ENCODE data around the gene MAL. TPM values are rescaled to one million over a fixed set of nuclear protein-coding genes. Genes with fewer than 3 reads are reported as not detected.

The MAL gene
- total and polyA plus RNA-seq, 2 of the 8 experiments (the other 6 are each of a cell fraction or from before 2014, with no cell fraction given) = not detected

GRCh38 chr2:95007822-95008221 is 17.7 kb upstream of the MAL start:
- Histone ChIP-seq H2BK120ac (replicated peaks; ENCODE audit: low read depth, low read length) (no peak overlapping the region), H3K9me3 (ENCODE audit: insufficient read depth in 2 of 2, low read depth in 1 of 2, low read length in 1 of 2) (peaks cover 65 to 90% of the 10 kb centered on the region in 2 experiments)

More at GRCh38 chr2:95007822-95008221, 17.7 kb upstream of the MAL start:
- Histone ChIP-seq H4K20me1 (replicated peaks in 1 of 2; ENCODE audit: control insufficient read depth in 1 of 2, insufficient read depth in 2 of 2, low read length in 2 of 2) (no peaks in the 10 kb centered on the region), H3K79me2 (ENCODE audit: control insufficient read depth in 1 of 2, insufficient read depth in 2 of 2, low read length in 2 of 2) (no peaks in the 10 kb centered on the region), H4K91ac (replicated peaks; ENCODE audit: insufficient read length, low read length) (no peak overlapping the region), H3K4me3 (ENCODE audit: extremely low read depth in 1 of 4, insufficient read depth in 2 of 4, low read depth in 3 of 4, low read length in 4 of 4) (no peak overlapping the region), H2BK12ac (ENCODE audit: low read depth, low read length) (no peak overlapping the region), H3K4ac (replicated peaks; ENCODE audit: insufficient read length, low read depth, low read length) (no peak overlapping the region), H4K8ac (ENCODE audit: extremely low read depth, insufficient read depth, low read length) (no peak overlapping the region), H3K23ac (ENCODE audit: insufficient read length) (no peak overlapping the region), H2BK5ac (ENCODE audit: low read depth, low read length) (no peak overlapping the region), H2BK20ac (ENCODE audit: low read length) (no peak overlapping the region), H3K9ac (replicated peaks in 1 of 4; ENCODE audit: extremely low read depth in 1 of 4, low read depth in 3 of 4, low read length in 3 of 4) (no peak overlapping the region), H3K18ac (ENCODE audit: extremely low read depth, low read length) (no peak overlapping the region), H3K14ac (ENCODE audit: insufficient read length) (no peak overlapping the region), H3K36me3 (ENCODE audit: control insufficient read depth in 2 of 4, insufficient read depth in 4 of 4, low read length in 3 of 4) (no peaks in the 10 kb centered on the region), H2BK15ac (ENCODE audit: low read length) (no peak overlapping the region), H2AFZ (ENCODE audit: low read length) (no peak overlapping the region), H3K27me3 (replicated peaks in 1 of 4; ENCODE audit: control insufficient read depth in 3 of 4, extremely low read depth in 1 of 4, insufficient read depth in 3 of 4, low read length in 3 of 4) (no peaks in the 10 kb centered on the region), H4K5ac (ENCODE audit: insufficient read length, low read depth, low read length) (no peak overlapping the region), H3K27ac (ENCODE audit: low read depth, low read length) (no peak overlapping the region), H3K23me2 (ENCODE audit: low read depth, low read length) (no peaks in the 10 kb centered on the region), H3K79me1 (ENCODE audit: low read depth, low read length) (no peaks in the 10 kb centered on the region), H3K56ac (replicated peaks; ENCODE audit: insufficient read length, low read depth, low read length) (no peak overlapping the region), H2AK5ac (ENCODE audit: low read depth, low read length) (no peak overlapping the region), H3K4me2 (ENCODE audit: insufficient read depth in 1 of 2, low read depth in 2 of 2, low read length in 2 of 2) (no peak overlapping the region), H3K4me1 (replicated peaks in 1 of 4; ENCODE audit: control insufficient read depth in 3 of 4, insufficient read depth in 4 of 4, low read length in 3 of 4) (peaks cover 0 to 3% (median 0%) of the 10 kb centered on the region in 4 experiments; a peak in 1 of 7 replicates)
- WGBS, 2 experiments (ENCODE audit: extremely low coverage in 1 of 2, insufficient coverage in 1 of 2, insufficient read length in 1 of 2, insufficient replicate concordance in 2 of 2, low coverage in 1 of 2, low lambda C conversion rate in 2 of 2, missing lambda C conversion rate in 1 of 2) = 79% methylated on average over 8 of the region's 8 CpGs; no CpG with 5 or more reads in 1 of the 2 experiments
- FAIRE-seq = no peak
- ChIA-PET CTCF (ENCODE audit: partially characterized antibody) (no interaction called here), POLR2A (ENCODE audit: partially characterized antibody) (no interaction called here)
- TF ChIP-seq GTF2F1 (IDR thresholded peaks at IDR 0.05; ENCODE audit: borderline replicate concordance, low read depth, low read length) = no peak
- no peak for TF ChIP-seq SP2 (IDR thresholded peaks at IDR 0.05; ENCODE audit: low read length)
- no peak for TF ChIP-seq HDAC6 (IDR thresholded peaks at IDR 0.05; ENCODE audit: low read depth, low read length)
- no peak for TF ChIP-seq KDM1A (IDR thresholded peaks at IDR 0.05; ENCODE audit: borderline replicate concordance, low read length)
- no peak for TF ChIP-seq CHD2 (IDR thresholded peaks at IDR 0.05; ENCODE audit: low read length)
- TF ChIP-seq FOSL1 (IDR thresholded peaks at IDR 0.05; ENCODE audit: insufficient read depth, low read depth, low read length) = no peak
- no peak for TF ChIP-seq POLR2AphosphoS5 (IDR thresholded peaks at IDR 0.05; ENCODE audit: low read depth, low read length)
- no peak for TF ChIP-seq HDAC2 (IDR thresholded peaks at IDR 0.05; ENCODE audit: borderline replicate concordance in 1 of 2, low read depth in 2 of 2, low read length in 2 of 2)
- TF ChIP-seq NANOG (IDR thresholded peaks at IDR 0.05; ENCODE audit: insufficient read depth, low read depth, low read length, poor library complexity, severe bottlenecking) = no peak
- DNase-seq (ENCODE audit: low read depth in 1 of 2, low spot score in 2 of 2) = no peak

Data from H1 (cell line).